Spleen (tissue), 11 donors: ENCODE data around the gene TMEM38A. TPM values are rescaled to one million over a fixed set of nuclear protein-coding genes. Genes with fewer than 3 reads are reported as not detected.

Source experiments
- DNase-seq: peaks from one replicate; pipeline ENCODE4 v3.0.0-alpha.2; 2020
- H3K27ac ChIP-seq, 8 donors: fragments of 200-600 bp; sonication (generic) in 7 of 8; 1 replicate in 4 of 8; 2 replicates in 4 of 8; pipeline versions ENCODE4 v1.5.0 to v1.8.0; 2016 to 2021; ENCODE audit warnings: inconsistent platforms in 4 of 8, mild to moderate bottlenecking in 4 of 8, moderate library complexity in 1 of 8
- H3K27me3 ChIP-seq, 7 donors: fragments of 200-600 bp; sonication (generic) in 6 of 7; replicated peaks in 1 of 7; 1 replicate in 4 of 7; 2 replicates in 3 of 7; pipeline versions ENCODE4 v1.5.0 to v1.8.0; 2016 to 2021; ENCODE audit warnings: inconsistent platforms in 3 of 7, mild to moderate bottlenecking in 1 of 7
- H3K36me3 ChIP-seq, 6 donors: fragments of 200-600 bp; sonication (generic) in 5 of 6; 1 replicate in 4 of 6; 2 replicates in 2 of 6; pipeline versions ENCODE4 v1.5.0 to v1.8.0; 2016 to 2021; ENCODE audit warnings: inconsistent platforms in 2 of 6
- H3K4me1 ChIP-seq, 6 donors: fragments of 200-600 bp; sonication (generic) in 5 of 6; 1 replicate in 3 of 6; 2 replicates in 3 of 6; pipeline versions ENCODE4 v1.5.0 to v1.8.0; 2016 to 2021; ENCODE audit warnings: inconsistent platforms in 3 of 6
- H3K4me3 ChIP-seq, 8 donors: fragments of 200-600 bp; sonication (generic) in 7 of 8; 1 replicate in 4 of 8; 2 replicates in 4 of 8; pipeline versions ENCODE4 v1.5.0 to v1.8.0; 2016 to 2021; ENCODE audit warnings: inconsistent platforms in 4 of 8, mild to moderate bottlenecking in 4 of 8, moderate library complexity in 2 of 8
- H3K9me3 ChIP-seq, 8 donors: fragments of 200-600 bp; sonication (generic) in 7 of 8; 1 replicate in 4 of 8; 2 replicates in 4 of 8; pipeline versions ENCODE4 v1.5.0 to v1.8.0; 2016 to 2021; ENCODE audit warnings: inconsistent platforms in 4 of 8
- CTCF ChIP-seq, 11 experiments: fragments of 200-600 bp in 7 of 11; fragments of 450-650 bp in 4 of 11; sonication (generic) in 4 of 11; IDR thresholded peaks in 8 of 11; conservative IDR thresholded peaks in 3 of 11; 1 replicate in 7 of 11; 2 replicates in 4 of 11; pipeline versions ENCODE4 v1.4.0 to v1.8.0; 2016 to 2021; ENCODE audit warnings: antibody characterized with exemption in 11 of 11, inconsistent platforms in 4 of 11, mild to moderate bottlenecking in 1 of 11
- POLR2A ChIP-seq, 3 donors: fragments of 450-650 bp; IDR thresholded peaks; one replicate each; pipeline ENCODE4 v1.5.1; 2017; ENCODE audit warnings: antibody characterized with exemption in 3 of 3, mild to moderate bottlenecking in 1 of 3
- POLR2AphosphoS5 ChIP-seq, 3 donors: sonication (generic); formaldehyde crosslinking; IDR thresholded peaks; one replicate each; pipeline ENCODE4 v1.5.1; 2017; ENCODE audit warnings: antibody characterized with exemption in 3 of 3
- WGBS, 5 donors: extraction: QIAGEN DNeasy Blood & Tissue Kit in 3 of 5; methylation state at CpG; one replicate each; pipeline versions ENCODE4 v1.1.5 to v1.1.7; 2013 to 2018; 5-methylcytosine and 5-hydroxymethylcytosine counted together
- intact Hi-C: fragments of 100-400 bp; cut with DNase I; formaldehyde crosslinking; loops from one replicate; pipeline ENCODE4 v1.15.0; 2023; ENCODE audit warnings: low total_unique reads
- polyA plus RNA-seq, 3 donors: library from polyadenylated mRNA; stranded (reverse); fragments of 200-250 nt; gene quantifications; one replicate each; pipeline ENCODE4 v1.2.1, GENCODE V29; 2013
- total RNA-seq, 7 donors: library from RNA; depleted of rRNA in 3 of 7; stranded (reverse); fragments of >200 nt in 3 of 7; fragmentation: NEBNext Ultra II Directional in 4 of 7; extraction: Animal tissue kit (Norgen Biotek cat#: 25700) in 4 of 7; gene quantifications; one replicate each; pipeline versions ENCODE4 v1.1.0 to v1.2.1, GENCODE V29; 2016 to 2021
- donor health status: healthy with polysubstance abuse.
- donor health status: DM: no; HTN: no; CAD: no; lungs with moderate emphysema.
- donor health status: DM: no; HTN: no; CAD: no.
- donor health status: Bipolar disorder and iron deficiency.
- donor health status: healthy.
- donor health status: DM: no; HTN: no; CAD: no.
- donor health status: DM: yes; HTN: yes; CAD: no.

Gene TMEM38A
- total and polyA plus RNA-seq, 10 donors, result 1.5 to 5.4 (median 2.8) TPM

DNA sequence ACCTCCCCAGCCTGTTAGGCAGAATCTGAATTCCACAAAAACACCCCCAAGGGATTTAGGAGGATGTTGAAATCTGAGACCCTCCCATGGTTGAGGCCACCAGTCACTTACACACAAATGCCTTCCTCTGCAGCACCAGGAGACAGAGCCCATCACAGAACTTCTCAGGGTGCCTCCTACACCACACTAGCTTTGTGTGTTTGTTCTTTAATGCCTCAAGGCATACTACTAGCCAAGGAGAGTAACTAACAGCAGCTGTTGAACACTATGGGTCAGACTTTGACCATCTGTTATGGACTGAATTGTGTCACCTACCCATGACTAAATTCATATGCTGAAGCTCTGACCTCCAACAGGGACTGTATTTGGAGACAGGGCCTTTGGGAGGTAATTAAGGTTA is 23.4 kb upstream of the TMEM38A start:
- intact Hi-C loops, result no loop called here
- TF ChIP-seq POLR2AphosphoS5 (IDR thresholded peaks at IDR 0.05) (no peak), POLR2A (IDR thresholded peaks at IDR 0.05) (no peak), CTCF (IDR thresholded peaks at IDR 0.05 in 8 of 11, conservative IDR thresholded peaks at IDR 0.05 in 3 of 11) (no peak)
- H3K27ac ChIP-seq, result peak overlapping the region in 1 of 8 donors; percentile 16

GRCh38 chr19:16638666-16639065 is 22.3 kb upstream of the TMEM38A start:
- Histone ChIP-seq H3K4me3 (no peak overlapping the region), H3K4me1 (peaks cover 0 to 16% (median 0%) of the 10 kb centered on the region in 6 donors), H3K36me3 (peaks cover 0 to 100% (median 66%) of the 10 kb centered on the region in 6 donors), H3K27me3 (no peaks in the 10 kb centered on the region), H3K9me3 (no peaks in the 10 kb centered on the region), H3K27ac (no peak overlapping the region)
- intact Hi-C loops, result no loop called here
- TF ChIP-seq POLR2A (IDR thresholded peaks at IDR 0.05) (no peak), POLR2AphosphoS5 (IDR thresholded peaks at IDR 0.05) (no peak), CTCF (IDR thresholded peaks at IDR 0.05 in 8 of 11, conservative IDR thresholded peaks at IDR 0.05 in 3 of 11) (no peak)
- 81 to 96% (median 95%) methylated on average over 1 of the region's 1 CpG for WGBS, 5 donors
- no peak for DNase-seq

More for the DNA sequence above, 23.4 kb upstream of the TMEM38A start:
- Histone ChIP-seq H3K9me3 (no peaks in the 10 kb centered on the region), H3K36me3 (peaks cover 0 to 100% (median 59%) of the 10 kb centered on the region in 6 donors), H3K27me3 (no peaks in the 10 kb centered on the region), H3K4me3 (no peak overlapping the region), H3K4me1 (peaks cover 0 to 16% (median 0%) of the 10 kb centered on the region in 6 donors)
- no peak for DNase-seq

GRCh38 chr19:16640951-16641350 is 20.0 kb upstream of the TMEM38A start:
- DNase-seq, result no peak
- Histone ChIP-seq H3K27ac (no peak overlapping the region), H3K36me3 (peaks cover 0 to 100% (median 78%) of the 10 kb centered on the region in 6 donors), H3K9me3 (no peaks in the 10 kb centered on the region), H3K4me3 (no peak overlapping the region), H3K4me1 (peaks cover 0 to 19% (median 0%) of the 10 kb centered on the region in 6 donors), H3K27me3 (no peaks in the 10 kb centered on the region)
- no peak for TF ChIP-seq POLR2A (IDR thresholded peaks at IDR 0.05)
- TF ChIP-seq CTCF (IDR thresholded peaks at IDR 0.05 in 8 of 11, conservative IDR thresholded peaks at IDR 0.05 in 3 of 11), result no peak
- TF ChIP-seq POLR2AphosphoS5 (IDR thresholded peaks at IDR 0.05), result no peak
- WGBS, 5 donors, result 89 to 100% (median 97%) methylated on average over 1 of the region's 1 CpG
- intact Hi-C loops, result no loop called here

GRCh38 chr19:16641695-16642094 is 19.2 kb upstream of the TMEM38A start:
- no peaks in the 10 kb centered on the region for H3K9me3 ChIP-seq
- peaks cover 0 to 100% (median 84%) of the 10 kb centered on the region in 6 donors for H3K36me3 ChIP-seq
- H3K27me3 ChIP-seq, result no peaks in the 10 kb centered on the region
- H3K27ac ChIP-seq, result no peak overlapping the region
- TF ChIP-seq POLR2A (IDR thresholded peaks at IDR 0.05), result no peak
- TF ChIP-seq CTCF (IDR thresholded peaks at IDR 0.05 in 8 of 11, conservative IDR thresholded peaks at IDR 0.05 in 3 of 11), result no peak
- TF ChIP-seq POLR2AphosphoS5 (IDR thresholded peaks at IDR 0.05), result no peak
- WGBS, 5 donors, result 96 to 100% (median 98%) methylated on average over 10 of the region's 10 CpGs
- no peak overlapping the region for H3K4me3 ChIP-seq
- no peak for DNase-seq
- intact Hi-C loops, result no loop called here
- H3K4me1 ChIP-seq, result peaks cover 0 to 19% (median 0%) of the 10 kb centered on the region in 6 donors
